HepG2 (cell line): Measurements from ENCODE around the gene SH3YL1. TPM values are rescaled to one million over a fixed set of nuclear protein-coding genes. Genes with fewer than 3 reads are reported as not detected.

ENCODE experiments used
- BCLAF1 ChIP-seq: fragments of 450-650 bp; IDR thresholded peaks from 2 replicates; pipeline ENCODE4 v1.6.1; 2017; ENCODE audit warnings: mild to moderate bottlenecking
- DBP ChIP-seq: sonication (generic); formaldehyde crosslinking; IDR thresholded peaks from 2 replicates; pipeline ENCODE4 v1.4.0; 2020; ENCODE audit warnings: missing genetic modification reagents; ENCODE audit errors: not compliant biosample characterization
- GATAD2A ChIP-seq: IDR thresholded peaks from 2 replicates; pipeline ENCODE4 v1.6.1; 2016
- HNF1B ChIP-seq: sonication (generic); formaldehyde crosslinking; IDR thresholded peaks from 2 replicates; pipeline ENCODE4 v1.5.1; 2020; ENCODE audit warnings: mild to moderate bottlenecking, moderate library complexity, missing genetic modification reagents
- NPAS2 ChIP-seq: sonication (generic); formaldehyde crosslinking; IDR thresholded peaks from 2 replicates; pipeline ENCODE4 v1.8.0; 2022; ENCODE audit warnings: mild to moderate bottlenecking, missing genetic modification reagents, borderline replicate concordance
- TCF7 ChIP-seq: sonication (generic); IDR thresholded peaks from 2 replicates; pipeline ENCODE4 v1.6.1; 2016; ENCODE audit warnings: antibody characterized with exemption, low read depth
- TERF1 ChIP-seq: sonication (generic); formaldehyde crosslinking; IDR thresholded peaks from 2 replicates; pipeline ENCODE4 v1.8.0; 2022; ENCODE audit warnings: mild to moderate bottlenecking, missing genetic modification reagents, moderate library complexity
- THAP7 ChIP-seq: sonication (generic); formaldehyde crosslinking; IDR thresholded peaks from 2 replicates; pipeline ENCODE4 v1.8.1; 2023; ENCODE audit warnings: mild to moderate bottlenecking, missing genetic modification reagents
- THAP9 ChIP-seq: sonication (generic); formaldehyde crosslinking; IDR thresholded peaks from 2 replicates; pipeline ENCODE4; 2020; ENCODE audit warnings: missing genetic modification reagents, mild to moderate bottlenecking, borderline replicate concordance
- ZC3H4 ChIP-seq: sonication (generic); formaldehyde crosslinking; IDR thresholded peaks from 2 replicates; pipeline ENCODE4 v1.4.0; 2020; ENCODE audit warnings: missing genetic modification reagents, borderline replicate concordance
- ZNF251 ChIP-seq: sonication (generic); formaldehyde crosslinking; IDR thresholded peaks from 2 replicates; pipeline ENCODE4 v1.9.0; 2021; ENCODE audit warnings: mild to moderate bottlenecking, missing genetic modification reagents
- ZSCAN5A ChIP-seq: sonication (generic); formaldehyde crosslinking; IDR thresholded peaks from 2 replicates; pipeline ENCODE4 v1.8.0; 2022; ENCODE audit warnings: mild to moderate bottlenecking, missing genetic modification reagents, borderline replicate concordance
- polyA plus RNA-seq, 8 experiments: library from polyadenylated mRNA; depleted of rRNA in 3 of 8; stranded (reverse) in 7 of 8; unstranded in 1 of 8; fragments of >200 nt; fragmentation: Illumina TruSeq in 4 of 8; extraction: Trizol in 4 of 8; gene quantifications; 2 replicates each; pipeline versions ENCODE4 v1.2.1 to v1.2.3, GENCODE V29; 2011 to 2016; ENCODE audit warnings: low read depth in 4 of 8, missing spikeins in 1 of 8, mixed read lengths in 1 of 8; ENCODE audit not compliant: insufficient read depth in 1 of 8
- total RNA-seq, 5 experiments: library from RNA; depleted of rRNA; stranded (reverse); fragments of >200 nt; fragmentation: Illumina TruSeq; extraction: Trizol; gene quantifications; 2 replicates each; pipeline ENCODE4 v1.2.3, GENCODE V29; 2016; ENCODE audit warnings: low read depth in 1 of 5

The SH3YL1 gene
- total and polyA plus RNA-seq, 2 of the 13 experiments (the other 11 are each of a cell fraction or from before 2014, with no cell fraction given), result 13.0 to 48.2 TPM

GRCh38 chr2:249538-250042, 14.2 kb downstream of the SH3YL1 start (continued):
- TF ChIP-seq THAP9 (CRISPR knock-in tag), result no peak
- peak; percentile 94 for TF ChIP-seq HNF1B (CRISPR knock-in tag)
- peak; percentile 96 for TF ChIP-seq GATAD2A (CRISPR knock-in tag)
- TF ChIP-seq ZSCAN5A (CRISPR knock-in tag), result peak; percentile 76; the same call in 1 of the 2 replicates
- TF ChIP-seq TCF7, result peak; percentile 93
- TF ChIP-seq ZNF251 (CRISPR knock-in tag), result no peak
- no peak for TF ChIP-seq DBP
- no peak for TF ChIP-seq TERF1 (CRISPR knock-in tag)
- no peak for TF ChIP-seq BCLAF1
- no peak for TF ChIP-seq THAP7 (CRISPR knock-in tag)
- TF ChIP-seq NPAS2 (CRISPR knock-in tag), result no peak
- no peak for TF ChIP-seq ZC3H4
